ENCODE measurements around the gene DCAF11. TPM values are rescaled to one million over a fixed set of nuclear protein-coding genes. Genes with fewer than 3 reads are reported as not detected.

Gene DCAF11
- 100 to 1,000 TPM in 1 of 6 donors, 10 to 100 TPM in 5; 65.8 to 106 (median 78.5) TPM for polyA plus RNA-seq (ENCODE audit: low read depth in 6 of 6)

DNA sequence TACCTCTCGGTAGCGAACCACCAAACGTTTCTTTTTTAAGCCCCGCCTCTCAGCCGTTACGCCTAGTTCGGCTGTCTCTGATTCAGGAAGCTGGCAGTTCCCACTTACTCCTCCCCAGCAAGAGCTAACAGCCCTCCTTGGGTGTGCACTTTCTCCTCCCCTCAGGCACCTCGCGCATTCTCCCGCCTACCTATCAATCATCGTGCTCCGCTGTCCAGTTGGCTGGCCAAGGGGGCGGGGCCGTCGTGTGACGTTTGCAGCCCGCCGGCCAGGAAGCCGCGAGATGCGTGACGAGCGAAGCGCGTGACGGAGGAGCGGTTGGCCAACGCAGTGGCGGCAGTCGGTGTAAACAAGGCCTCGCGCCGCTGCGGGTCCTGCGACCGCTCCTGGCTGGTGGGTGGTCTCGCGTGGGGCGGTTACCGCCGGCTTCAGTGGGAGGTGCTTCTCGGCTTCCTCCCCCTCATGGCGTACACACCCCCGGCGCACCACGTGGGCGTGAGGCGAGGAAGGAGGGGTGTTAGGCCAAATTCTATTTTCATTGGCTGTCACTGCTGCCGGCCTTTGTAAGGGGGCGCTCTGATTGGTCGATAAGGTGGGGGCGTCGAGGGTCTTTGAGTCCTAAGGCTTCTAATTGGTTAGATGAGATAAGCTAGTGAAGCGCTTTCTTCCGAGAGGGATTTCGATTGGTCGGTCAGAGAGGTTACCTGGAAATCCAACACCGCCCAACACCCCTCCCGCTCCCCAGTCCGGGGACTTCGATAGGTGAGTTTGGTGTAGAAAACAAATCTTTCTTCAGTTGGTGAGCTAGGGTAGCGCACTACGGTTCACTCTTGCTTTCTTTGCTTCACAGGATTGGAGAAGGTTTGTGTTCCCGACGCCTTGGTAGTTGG, at the start of gene DCAF11, which contains the start of gene NRL:
TSS of gene DCAF11 (plus strand) at position 246 of the 890 bp plus-strand sequence. CDS start 818 bp downstream, outside the sequence.
TSS of gene NRL (minus strand) at position 418 of the 890 bp plus-strand sequence. CDS start 32,101 bp downstream, outside the sequence.
- Mint-ChIP-seq H3K27me3 (no peaks in the 10 kb centered on the region), H3K4me1 (peaks cover 25 to 33% (median 31%) of the 10 kb centered on the region in 3 donors), H3K4me3 (peak within 1 kb of the TSS; percentile 97 to 99 (median 98)), H3K9me3 (no peaks in the 10 kb centered on the region), H3K27ac (peak within 1 kb of the TSS; percentile 99 to 100 (median 100)), H3K36me3 (peaks cover 11 to 17% of the 10 kb centered on the region in 2 donors)
- DNase-seq, result peak; percentile 100
- ATAC-seq (ENCODE audit: low read depth in 2 of 2), result peak; percentile 81 to 82

DNA sequence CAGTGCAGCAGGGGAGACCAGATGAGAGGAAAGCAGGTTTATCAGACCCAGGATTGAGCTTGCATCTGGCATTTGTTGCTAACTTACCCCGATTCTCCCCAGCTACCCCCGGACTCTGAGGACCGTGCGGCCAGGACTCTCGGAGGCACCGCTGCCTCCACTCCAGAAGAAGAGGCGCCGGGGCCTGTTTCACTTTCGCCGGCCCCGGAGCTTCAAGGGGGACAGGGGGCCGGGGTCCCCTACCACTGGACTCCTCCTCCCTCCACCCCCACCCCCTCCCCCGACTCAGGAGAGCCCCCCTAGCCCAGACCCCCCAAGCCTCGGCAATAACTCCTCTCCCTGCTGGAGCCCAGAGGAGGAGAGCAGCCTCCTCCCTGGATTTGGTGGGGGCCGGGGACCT, 49.7 kb upstream of the DCAF11 start:
- no peak overlapping the region for H3K27ac Mint-ChIP-seq
- no peak overlapping the region for H3K4me3 Mint-ChIP-seq
- DNase-seq, result no peak
- no peaks in the 10 kb centered on the region for H3K27me3 Mint-ChIP-seq
- ATAC-seq (ENCODE audit: low read depth in 2 of 2), result no peak
- H3K9me3 Mint-ChIP-seq, result peaks cover 0 to 1% (median 0%) of the 10 kb centered on the region in 7 donors
- H3K36me3 Mint-ChIP-seq, result no peaks in the 10 kb centered on the region
- no peaks in the 10 kb centered on the region for H3K4me1 Mint-ChIP-seq

DNA sequence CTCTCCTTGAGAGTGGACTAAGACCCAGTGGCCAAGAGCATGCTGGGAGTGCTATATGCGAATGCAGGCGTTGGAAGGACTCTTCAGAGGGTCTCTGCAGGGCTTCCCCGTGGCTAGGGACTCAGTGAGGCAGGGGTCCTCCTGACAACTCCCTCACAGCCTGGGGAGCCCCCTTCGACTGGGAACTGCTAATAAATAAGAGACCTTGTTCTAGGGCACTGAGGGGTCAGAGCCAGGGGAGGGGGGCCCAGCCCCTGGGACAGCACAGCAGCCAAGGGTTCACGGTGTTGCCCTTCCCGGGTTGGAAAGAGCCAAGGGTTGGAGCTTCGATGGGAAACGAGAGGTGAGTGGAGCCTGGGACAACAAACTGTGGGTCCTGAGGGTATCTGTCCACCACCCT, 49.2 kb upstream of the DCAF11 start:
- DNase-seq, result no peak

DNA sequence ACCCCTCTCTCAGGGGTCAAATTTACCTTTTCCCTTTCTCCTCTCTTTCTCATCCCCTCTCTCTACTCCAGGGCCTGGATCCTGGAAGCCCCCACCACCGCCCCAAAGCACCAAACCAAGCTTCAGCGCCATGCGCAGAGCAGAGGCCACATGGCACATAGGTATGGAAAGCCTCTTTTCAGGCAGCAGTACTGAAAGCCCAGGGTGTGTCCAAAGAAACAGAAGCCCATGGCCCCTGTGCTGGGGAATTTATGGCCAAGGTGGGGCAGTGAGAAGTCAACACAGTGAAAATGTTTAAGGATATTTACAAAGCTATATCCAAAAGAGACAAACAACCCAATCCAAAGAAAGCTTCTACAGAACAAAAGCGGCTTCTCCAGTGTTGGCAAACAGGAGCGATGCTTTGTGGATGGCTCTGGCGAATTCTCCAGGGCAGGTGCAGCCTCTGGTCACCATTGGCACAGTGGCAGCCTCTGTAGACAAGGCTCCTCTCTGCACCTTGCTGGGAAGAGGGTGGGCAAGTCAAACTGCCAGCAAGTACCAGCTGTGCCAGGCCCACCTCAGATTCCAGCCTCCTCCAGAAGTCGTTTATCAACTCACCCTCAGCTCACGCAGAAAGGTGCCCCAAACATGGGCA, 48.0 kb upstream of the DCAF11 start:
- no peak for DNase-seq
- no peak for ATAC-seq (ENCODE audit: low read depth in 2 of 2)
- Mint-ChIP-seq H3K4me1 (no peaks in the 10 kb centered on the region), H3K27ac (no peak overlapping the region), H3K36me3 (no peaks in the 10 kb centered on the region), H3K27me3 (peaks cover 0 to 11% (median 0%) of the 10 kb centered on the region in 3 donors), H3K9me3 (peaks cover 0 to 1% (median 0%) of the 10 kb centered on the region in 7 donors), H3K4me3 (no peak overlapping the region)

More for the DNA sequence above, 49.2 kb upstream of the DCAF11 start:
- H3K27ac Mint-ChIP-seq, result no peak overlapping the region
- H3K4me3 Mint-ChIP-seq, result no peak overlapping the region
- H3K36me3 Mint-ChIP-seq, result no peaks in the 10 kb centered on the region
- no peak for ATAC-seq (ENCODE audit: low read depth in 2 of 2)
- H3K4me1 Mint-ChIP-seq, result no peaks in the 10 kb centered on the region
- H3K9me3 Mint-ChIP-seq, result peaks cover 0 to 1% (median 0%) of the 10 kb centered on the region in 7 donors
- peaks cover 0 to 3% (median 0%) of the 10 kb centered on the region in 3 donors for H3K27me3 Mint-ChIP-seq

DNA sequence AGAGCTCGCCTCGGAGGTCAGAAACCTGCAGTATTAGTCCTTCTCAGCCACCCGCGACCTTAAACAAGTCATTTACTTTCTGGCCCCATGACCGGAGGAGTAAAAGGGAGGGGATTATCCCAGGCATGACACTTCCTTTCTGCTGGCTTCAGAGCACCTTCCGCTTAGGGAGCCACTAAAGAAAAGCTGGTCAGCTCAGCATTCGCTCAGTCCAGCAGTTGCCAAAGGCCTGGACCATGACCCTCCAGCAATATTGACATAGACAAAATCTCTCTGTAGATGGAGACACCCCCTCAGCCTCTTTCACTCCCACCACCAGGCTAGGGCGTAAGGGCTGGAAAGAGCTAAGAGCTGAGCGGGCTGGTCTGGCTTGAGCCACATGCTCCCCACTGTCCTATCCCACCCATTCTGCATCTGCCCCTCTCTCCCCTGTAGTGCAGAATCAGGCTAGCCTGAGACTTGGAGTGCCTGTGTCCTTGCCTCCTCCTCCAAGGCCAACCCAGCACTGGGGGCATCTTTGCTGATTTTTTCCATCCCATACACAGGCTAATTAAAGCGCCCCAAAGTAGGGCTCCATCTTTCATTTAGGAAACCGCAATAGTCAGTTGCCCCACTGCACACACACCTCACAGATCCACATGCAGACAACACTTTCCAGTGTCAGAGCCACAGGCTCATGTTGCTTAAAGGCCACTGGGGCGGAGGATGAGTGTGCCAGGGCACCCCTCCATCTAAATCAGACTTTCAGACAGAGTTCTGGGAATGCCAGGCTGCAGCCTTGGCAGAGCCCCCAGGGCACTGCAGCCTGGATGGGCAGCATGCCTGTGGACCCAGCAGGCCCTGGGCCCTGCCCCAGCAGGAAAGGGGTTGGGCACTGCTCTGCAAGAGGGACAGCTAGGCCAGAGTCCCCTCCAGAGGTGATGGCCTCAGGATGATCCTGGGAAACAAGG, 47.2 kb upstream of the DCAF11 start:
- H3K4me1 Mint-ChIP-seq, result no peaks in the 10 kb centered on the region
- H3K4me3 Mint-ChIP-seq, result peak overlapping the region in 1 of 8 donors; percentile 0

DNA sequence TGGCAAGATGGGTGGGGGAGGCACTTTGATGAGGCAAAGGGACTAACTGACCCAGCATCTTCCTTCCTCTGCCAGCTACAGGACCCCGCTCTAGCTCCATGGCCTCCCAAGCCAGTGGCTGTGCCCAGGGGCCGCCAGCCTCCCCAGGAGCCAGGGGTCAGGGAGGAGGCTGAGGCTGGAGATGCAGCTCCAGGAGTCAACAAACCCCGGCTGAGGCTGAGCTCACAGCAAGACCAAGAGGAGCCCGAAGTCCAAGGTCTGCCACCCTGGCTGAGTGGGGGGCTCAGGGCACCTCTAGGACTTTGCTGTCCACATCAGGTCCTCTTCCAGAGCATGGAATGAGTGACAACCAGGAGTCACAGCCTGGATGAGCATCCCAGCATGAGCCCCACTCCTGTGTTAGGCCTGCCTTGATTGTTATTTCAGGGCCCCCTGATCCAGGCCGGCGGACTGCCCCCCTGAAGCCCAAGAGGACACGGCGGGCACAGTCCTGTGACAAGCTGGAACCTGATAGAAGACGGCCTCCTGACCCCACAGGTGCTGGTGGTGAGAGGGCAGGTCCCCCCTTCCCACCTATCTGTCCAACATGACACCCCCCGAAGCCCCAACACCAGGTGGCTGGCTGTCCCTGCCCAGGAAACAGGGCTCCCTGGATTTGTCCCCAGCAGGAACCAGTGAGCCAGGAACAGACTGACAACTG, 45.7 kb upstream of the DCAF11 start:
- no peak overlapping the region for H3K27ac Mint-ChIP-seq
- H3K9me3 Mint-ChIP-seq, result peaks cover 0 to 1% (median 0%) of the 10 kb centered on the region in 7 donors
- peaks cover 0 to 11% (median 0%) of the 10 kb centered on the region in 3 donors for H3K27me3 Mint-ChIP-seq
- ATAC-seq (ENCODE audit: low read depth in 2 of 2) (no peak), DNase-seq (no peak)
- H3K4me3 Mint-ChIP-seq, result no peak overlapping the region
- H3K4me1 Mint-ChIP-seq, result no peaks in the 10 kb centered on the region
- no peaks in the 10 kb centered on the region for H3K36me3 Mint-ChIP-seq

More for the DNA sequence above, 47.2 kb upstream of the DCAF11 start:
- H3K27ac Mint-ChIP-seq, result no peak overlapping the region
- peaks cover 0 to 11% (median 0%) of the 10 kb centered on the region in 3 donors for H3K27me3 Mint-ChIP-seq
- ATAC-seq (ENCODE audit: low read depth in 2 of 2) (no peak), DNase-seq (no peak)
- H3K9me3 Mint-ChIP-seq, result peaks cover 0 to 1% (median 0%) of the 10 kb centered on the region in 7 donors
- no peaks in the 10 kb centered on the region for H3K36me3 Mint-ChIP-seq

DNA sequence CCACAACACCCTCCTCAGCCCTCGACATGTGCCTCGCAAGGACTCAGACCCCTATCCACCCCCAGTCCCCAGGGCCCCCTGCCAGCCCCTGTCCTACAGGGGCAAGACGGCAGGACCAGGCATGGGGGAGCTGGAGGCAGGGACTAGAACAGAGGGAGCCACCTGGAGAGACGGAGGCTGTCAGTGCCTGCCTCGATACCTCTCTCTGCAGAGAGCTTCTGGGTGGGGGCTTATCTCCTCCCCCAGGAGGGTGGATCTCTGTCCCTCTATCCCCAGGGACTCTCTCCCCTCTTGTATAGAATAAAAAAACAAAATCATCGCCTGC, 45.2 kb upstream of the DCAF11 start:
- no peak overlapping the region for H3K27ac Mint-ChIP-seq
- H3K27me3 Mint-ChIP-seq, result peaks cover 0 to 11% (median 0%) of the 10 kb centered on the region in 3 donors
- peaks cover 0 to 1% (median 0%) of the 10 kb centered on the region in 7 donors for H3K9me3 Mint-ChIP-seq
- ATAC-seq (ENCODE audit: low read depth in 2 of 2), result no peak
- H3K4me3 Mint-ChIP-seq, result no peak overlapping the region
- no peak for DNase-seq
- H3K4me1 Mint-ChIP-seq, result peaks cover under 1 to 1% (median 1%) of the 10 kb centered on the region in 3 donors
- H3K36me3 Mint-ChIP-seq, result no peaks in the 10 kb centered on the region

DNA sequence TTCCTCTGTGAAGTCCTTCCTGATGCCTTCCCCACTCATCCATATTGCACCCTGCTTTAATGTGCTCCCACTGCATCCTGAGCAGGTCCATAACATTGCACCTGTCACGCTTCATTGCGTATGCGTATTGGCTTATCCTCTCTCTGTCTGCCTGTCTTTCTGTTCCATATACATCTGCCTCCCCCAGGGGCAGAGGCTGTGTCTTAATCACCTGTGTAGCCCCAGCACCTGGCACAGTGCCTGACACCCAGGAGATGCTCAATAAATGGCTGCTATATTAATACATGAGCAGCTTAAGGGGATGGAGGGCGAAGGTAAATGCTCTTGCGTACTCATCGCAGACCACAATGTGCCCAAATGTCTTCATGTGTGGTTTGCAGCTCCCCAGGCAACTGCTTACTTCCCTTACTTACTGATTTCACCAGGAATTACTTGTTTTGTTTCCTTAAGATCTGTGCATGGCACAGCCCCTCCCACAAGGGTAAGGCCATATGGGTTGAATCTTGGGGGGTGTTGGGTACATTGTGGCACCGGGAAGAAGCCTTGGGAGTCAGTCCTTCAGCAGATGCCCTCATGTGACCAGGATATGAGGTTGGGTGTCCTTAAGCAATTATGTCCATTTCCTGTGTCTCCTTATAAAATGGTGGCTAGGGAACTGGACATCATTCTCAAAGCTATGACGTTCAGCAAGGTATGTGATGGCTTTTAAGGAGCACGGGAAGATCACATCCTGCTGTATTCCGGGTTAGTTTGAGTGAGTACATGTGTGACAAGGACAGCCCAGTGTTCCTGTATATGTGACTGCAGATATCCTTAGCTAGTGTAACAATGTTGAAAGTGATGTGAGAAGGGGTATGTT, 44.1 kb upstream of the DCAF11 start:
- Mint-ChIP-seq H3K4me3 (no peak overlapping the region), H3K27me3 (peaks cover 0 to 11% (median 0%) of the 10 kb centered on the region in 3 donors), H3K36me3 (no peaks in the 10 kb centered on the region), H3K4me1 (peaks cover 12 to 13% (median 13%) of the 10 kb centered on the region in 3 donors), H3K9me3 (peaks cover 0 to 1% (median 0%) of the 10 kb centered on the region in 7 donors), H3K27ac (no peak overlapping the region)
- ATAC-seq (ENCODE audit: low read depth in 2 of 2) (no peak), DNase-seq (no peak)

DNA sequence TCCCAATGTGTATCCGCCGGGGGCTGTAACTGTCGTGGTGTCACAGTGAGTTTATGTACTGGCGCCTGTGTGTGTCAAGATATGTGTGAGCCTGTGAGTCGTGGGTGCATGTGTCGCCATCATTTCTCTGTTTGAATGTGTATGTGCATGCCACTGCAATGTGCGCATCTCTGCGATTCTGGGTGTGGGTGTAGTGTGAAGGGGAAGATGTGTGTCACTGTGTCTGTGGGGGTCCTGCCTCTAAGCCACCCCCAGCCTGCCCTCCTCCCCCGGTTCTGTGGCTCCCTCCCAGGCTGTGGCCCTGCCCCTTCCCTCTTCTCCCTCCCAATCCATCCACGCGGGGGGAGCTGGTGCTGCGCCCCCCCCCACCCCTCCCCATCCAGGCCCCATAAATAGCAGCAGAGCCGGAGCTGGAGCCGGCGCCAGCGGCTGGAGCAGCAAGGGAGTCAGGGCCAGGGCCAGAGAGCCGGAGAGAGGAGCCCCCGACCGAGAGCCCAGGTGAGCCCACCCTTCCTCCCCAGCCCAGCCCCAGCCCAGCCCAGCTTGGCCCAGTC, 43.4 kb upstream of the DCAF11 start, which contains the start of gene CPNE6:
TSS of gene CPNE6 (plus strand) at position 419 of the 554 bp plus-strand sequence. CDS start 1,375 bp downstream, outside the sequence.
- Mint-ChIP-seq H3K27me3 (peaks cover 0 to 11% (median 0%) of the 10 kb centered on the region in 3 donors), H3K27ac (no peak within 1 kb of the TSS), H3K4me1 (peaks cover 19 to 20% (median 19%) of the 10 kb centered on the region in 3 donors), H3K9me3 (peaks cover 0 to 1% (median 0%) of the 10 kb centered on the region in 7 donors), H3K36me3 (no peaks in the 10 kb centered on the region), H3K4me3 (no peak within 1 kb of the TSS)
- ATAC-seq (ENCODE audit: low read depth in 2 of 2) (no peak), DNase-seq (no peak)

DNA sequence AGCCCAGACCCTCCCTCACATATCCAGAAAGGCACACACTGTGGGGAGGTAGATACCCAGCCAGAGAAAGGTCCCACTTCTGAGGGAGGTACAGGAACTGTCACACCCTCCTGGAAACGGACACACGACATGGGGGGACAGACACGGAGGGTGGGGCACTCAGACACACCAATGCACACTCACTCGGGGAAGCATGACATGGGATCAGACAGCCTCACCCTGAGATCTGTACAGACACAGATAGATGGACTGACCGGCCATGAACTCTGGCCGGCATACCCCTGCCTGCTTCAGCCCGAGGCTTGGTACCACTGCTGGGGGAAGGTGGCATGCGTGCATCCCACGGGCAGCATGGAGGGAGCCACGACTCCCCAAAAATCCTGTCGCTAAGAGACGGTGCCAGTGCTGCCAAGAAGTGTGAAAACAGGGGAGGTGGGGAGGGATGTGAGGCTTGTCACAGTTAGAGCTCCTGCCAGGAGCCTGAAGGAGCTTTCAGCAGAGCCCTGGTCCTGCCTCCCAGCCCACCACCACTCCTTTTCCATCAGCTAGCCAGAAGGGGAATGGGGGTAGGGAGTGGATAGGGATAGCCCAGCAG, 42.6 kb upstream of the DCAF11 start:
- no peak overlapping the region for H3K27ac Mint-ChIP-seq
- no peak overlapping the region for H3K4me3 Mint-ChIP-seq
- ATAC-seq (ENCODE audit: low read depth in 2 of 2) (no peak), DNase-seq (no peak)
- H3K36me3 Mint-ChIP-seq, result no peaks in the 10 kb centered on the region
- peaks cover 23 to 27% (median 25%) of the 10 kb centered on the region in 3 donors for H3K4me1 Mint-ChIP-seq
- peaks cover 0 to 1% (median 0%) of the 10 kb centered on the region in 7 donors for H3K9me3 Mint-ChIP-seq
- peaks cover 0 to 11% (median 0%) of the 10 kb centered on the region in 3 donors for H3K27me3 Mint-ChIP-seq

DNA sequence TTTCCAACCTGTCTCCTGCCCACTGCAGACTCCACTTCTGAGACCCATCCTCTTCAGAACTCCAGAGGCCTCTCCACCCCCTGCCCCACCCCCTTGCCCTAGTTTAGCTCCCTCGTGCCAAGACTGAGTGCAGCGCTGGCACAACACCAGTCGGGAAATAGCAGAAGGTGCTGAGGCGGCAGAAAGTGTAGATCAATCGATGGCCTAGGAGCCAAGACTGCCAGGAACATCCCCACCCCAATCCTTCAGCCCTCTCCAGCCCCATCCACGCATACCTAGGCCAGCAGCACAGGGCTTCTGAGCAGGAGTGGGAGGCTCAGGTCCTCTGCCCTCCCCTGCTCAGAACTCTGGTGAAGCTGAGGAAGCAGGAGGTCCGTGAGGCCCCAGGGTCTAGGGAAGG, 42.1 kb upstream of the DCAF11 start:
- H3K27me3 Mint-ChIP-seq, result peaks cover 0 to 11% (median 0%) of the 10 kb centered on the region in 3 donors
- peaks cover 23 to 32% (median 25%) of the 10 kb centered on the region in 3 donors for H3K4me1 Mint-ChIP-seq
- DNase-seq, result no peak
- no peak overlapping the region for H3K4me3 Mint-ChIP-seq
- no peak for ATAC-seq (ENCODE audit: low read depth in 2 of 2)
- peaks cover 0 to 1% (median 0%) of the 10 kb centered on the region in 7 donors for H3K9me3 Mint-ChIP-seq
- H3K36me3 Mint-ChIP-seq, result no peaks in the 10 kb centered on the region
- H3K27ac Mint-ChIP-seq, result no peak overlapping the region

Data from naive B cell (primary cell).